HG03196 (cell line): ENCODE results near the gene TMEM255A.
"Not testable (repeated sequence)": the region's sequence is repeated elsewhere in the genome, so short reads cannot be mapped to it uniquely, and the experiment has no call there.

Experiments
- ATAC-seq: cut with Tn5 transposase; IDR thresholded peaks from one replicate; pipeline ENCODE4 v1.9.1; 2021; ENCODE audit not compliant: unreplicated experiment

The TMEM255A gene

DNA sequence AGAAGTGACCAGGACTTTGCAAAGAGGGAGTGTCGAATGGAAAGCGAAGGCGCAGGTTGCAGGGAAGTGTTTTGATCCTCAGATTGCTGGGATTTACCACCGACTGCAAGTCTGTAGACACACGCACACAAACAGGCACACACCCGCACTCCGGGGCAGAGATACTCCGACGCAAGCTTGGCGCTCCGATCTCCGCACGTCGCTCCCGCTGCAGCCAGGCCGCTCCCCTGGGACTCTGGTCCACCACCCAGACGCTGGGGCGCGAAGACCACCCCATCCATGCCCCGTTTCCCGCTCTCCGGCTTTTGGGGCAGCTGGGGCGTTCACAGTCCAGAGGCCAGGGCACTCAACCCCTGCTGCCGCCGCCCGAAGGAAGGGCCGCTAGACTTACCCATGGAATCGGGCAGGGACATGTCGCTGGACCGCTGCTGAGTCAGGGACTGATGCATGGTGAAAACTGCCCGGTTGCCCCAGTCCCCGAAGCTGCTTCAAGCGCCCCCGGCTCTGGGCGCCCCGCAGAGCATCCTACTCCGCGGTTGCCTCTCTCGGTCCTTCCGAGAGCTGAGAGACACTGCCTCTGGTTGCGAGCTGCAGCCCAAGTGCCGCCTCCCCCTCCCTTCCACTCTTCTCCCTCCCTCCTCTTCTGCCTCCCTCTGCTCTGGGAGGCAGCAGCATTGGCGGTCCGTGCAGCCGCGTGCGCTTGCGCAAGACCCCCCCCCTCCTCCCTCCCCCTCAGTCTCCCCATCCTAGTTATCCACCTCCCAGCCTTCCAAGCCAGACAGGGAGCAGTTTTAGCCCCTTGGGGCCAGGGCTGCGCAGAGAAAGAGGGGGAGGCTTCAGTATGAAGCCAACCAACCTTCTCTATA lies at the start of gene TMEM255A:
TSS of gene TMEM255A (minus strand) at position 601 of the 866 bp plus-strand sequence. CDS start at position 449, 152 bp downstream.
- no peak for ATAC-seq

DNA sequence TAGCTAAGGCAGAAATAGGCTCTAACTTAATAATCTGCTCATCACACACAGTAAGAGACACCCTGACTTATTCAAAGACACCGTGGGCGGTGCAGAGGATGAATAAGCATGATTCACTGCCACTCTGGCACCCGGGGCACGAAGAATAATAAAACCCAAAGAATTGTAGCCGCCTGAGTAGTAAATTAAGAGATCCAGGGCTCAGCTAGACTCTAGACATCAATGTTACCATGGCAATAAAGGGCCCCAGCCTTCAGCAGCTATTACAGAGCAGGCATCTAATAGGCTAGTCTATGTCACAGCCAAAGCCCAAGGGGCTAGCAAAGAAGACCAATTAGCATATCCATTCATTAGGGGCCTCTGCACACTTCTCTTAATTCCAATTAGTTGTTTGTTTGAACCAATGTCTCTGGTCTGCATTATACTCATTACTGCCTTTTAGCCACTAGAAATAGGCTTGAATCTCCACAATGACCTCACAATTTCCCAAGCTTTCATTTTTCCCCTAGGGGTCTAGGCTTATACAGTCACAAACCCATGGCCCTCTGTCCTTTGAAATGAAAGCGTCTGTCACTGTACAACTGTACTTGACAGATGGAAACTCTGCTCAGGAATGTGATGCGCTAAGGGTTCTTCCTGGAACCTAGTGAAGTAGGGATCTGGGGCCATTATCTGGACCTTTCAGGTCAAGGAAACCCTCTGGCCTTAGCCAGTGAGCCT lies 47.6 kb upstream of the TMEM255A start:
- ATAC-seq = no peak

DNA sequence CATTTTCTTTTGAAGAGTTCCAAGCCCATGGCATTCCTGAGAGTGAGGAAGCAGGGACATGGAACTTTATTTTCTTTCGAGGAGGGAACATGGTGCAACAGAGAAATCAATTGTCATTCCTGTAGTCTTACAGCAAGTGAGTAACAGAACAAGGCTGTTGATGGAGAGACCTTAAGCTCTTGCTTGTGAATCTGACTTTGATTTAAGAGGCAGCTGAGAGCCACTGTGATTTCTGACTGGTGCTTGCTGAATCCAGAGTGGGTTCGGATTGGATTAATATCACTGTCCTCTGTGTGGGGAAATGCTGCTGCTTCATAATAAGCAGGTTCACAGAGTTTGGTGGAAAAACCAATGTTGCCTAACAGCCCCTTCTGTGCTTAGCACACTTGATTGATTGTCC lies 45.9 kb upstream of the TMEM255A start:
- no peak for ATAC-seq

DNA sequence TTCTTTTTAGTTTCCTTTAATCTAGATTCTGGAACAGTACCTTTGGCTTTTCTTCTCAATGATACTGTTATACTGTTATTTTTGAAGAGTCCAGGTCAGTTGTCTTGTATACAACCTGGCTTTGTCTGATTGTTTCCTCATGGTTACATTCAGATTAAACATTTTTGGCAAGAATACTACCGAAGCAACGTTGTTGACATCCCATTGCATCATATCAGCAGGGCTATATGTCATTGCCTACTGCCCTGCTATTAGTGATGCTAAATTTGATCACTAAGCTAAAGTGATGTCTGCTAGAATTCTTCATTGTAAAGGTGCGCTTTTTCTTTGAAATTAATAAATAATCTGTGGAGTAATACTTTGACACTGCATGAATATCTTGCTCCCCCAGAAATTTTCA lies 44.8 kb upstream of the TMEM255A start:
- no peak for ATAC-seq

DNA sequence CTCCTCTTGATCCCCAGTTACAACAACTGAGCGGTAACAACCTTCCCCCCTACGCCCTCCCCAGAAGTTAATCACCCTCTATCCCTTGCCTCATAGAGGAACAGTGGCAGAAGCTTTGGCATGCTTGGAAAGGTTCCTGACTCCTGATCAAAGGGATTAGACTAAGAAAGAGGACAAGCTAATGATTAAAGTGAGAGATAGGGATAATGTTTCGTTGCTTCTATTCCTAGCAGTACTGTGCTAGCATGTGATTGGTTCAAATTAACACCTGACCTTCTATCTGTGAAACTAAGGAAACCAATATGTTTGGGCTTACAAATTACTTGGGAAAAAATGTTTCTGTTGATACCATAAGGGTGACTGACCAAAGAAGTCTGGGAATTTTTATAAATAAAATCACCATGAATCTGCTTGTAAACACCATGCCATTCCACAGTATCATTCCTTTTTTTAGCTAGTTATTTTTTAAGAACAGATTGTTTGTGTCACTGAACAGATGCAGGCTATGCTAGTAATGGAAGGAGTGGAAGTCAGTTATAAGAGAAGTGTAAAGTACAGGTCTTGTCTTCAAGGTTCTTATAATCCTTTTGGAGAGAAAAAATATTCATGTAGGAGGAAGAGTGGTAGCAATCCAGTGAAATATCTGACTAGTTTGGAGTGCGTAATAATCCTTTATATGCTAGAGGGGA lies 39.3 kb upstream of the TMEM255A start:
- ATAC-seq = no peak

DNA sequence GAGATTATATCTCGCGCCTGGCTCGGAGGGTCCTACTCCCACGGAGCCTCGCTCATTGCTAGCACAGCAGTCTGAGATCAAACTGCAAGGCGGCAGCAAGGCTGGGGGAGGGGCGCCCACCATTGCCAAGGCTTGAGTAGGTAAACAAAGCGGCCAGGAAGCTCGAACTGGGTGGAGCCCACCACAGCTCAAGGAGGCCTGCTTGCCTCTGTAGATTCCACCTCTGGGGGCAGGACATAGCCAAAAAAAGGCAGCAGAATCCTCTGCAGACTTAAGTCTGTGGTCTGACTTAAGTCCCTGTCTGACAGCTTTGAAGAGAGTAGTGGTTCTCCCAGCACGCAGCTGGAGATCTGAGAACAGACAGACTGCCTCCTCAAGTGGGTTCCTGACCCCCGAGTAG lies 33.3 kb upstream of the TMEM255A start:
- not testable (repeated sequence) for ATAC-seq

DNA sequence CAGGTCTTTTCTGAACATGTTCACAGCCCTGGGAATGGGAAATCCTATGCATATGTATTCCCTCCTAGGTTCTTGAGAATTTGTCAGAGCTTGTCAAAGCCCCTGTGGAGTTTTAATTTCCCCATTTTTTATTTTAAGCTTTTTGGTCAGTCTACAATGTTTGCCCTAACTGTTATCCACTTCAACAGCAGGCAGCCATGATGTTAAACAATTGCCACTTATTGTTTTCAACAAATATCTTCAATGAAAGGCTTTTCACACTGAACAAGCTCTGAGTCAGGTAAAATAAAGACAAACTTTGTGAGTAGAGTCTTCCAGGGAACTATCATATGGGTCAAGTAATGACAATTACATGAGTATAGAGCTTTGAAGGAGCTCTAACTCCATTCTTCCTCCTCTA lies 25.6 kb upstream of the TMEM255A start:
- no peak for ATAC-seq

DNA sequence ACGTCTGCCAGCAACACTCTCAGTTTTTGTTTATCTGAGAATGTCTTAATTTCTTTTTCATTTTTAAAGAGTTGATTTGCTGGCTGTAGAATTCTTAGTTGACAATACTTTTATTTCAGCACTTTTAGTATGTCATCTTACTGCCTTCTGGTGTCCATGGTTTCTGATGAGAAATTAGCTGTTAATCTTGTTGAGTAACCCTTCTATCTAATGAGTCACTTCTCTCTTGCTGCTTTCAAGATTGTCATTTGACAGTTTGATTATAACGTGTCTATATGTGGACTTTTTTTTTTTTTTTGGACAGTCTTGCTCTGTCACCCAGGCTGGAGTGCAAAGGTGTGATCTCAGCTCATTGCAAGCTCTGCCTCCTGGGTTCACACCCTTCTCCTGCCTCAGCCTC lies 24.0 kb upstream of the TMEM255A start:
- no peak for ATAC-seq

DNA sequence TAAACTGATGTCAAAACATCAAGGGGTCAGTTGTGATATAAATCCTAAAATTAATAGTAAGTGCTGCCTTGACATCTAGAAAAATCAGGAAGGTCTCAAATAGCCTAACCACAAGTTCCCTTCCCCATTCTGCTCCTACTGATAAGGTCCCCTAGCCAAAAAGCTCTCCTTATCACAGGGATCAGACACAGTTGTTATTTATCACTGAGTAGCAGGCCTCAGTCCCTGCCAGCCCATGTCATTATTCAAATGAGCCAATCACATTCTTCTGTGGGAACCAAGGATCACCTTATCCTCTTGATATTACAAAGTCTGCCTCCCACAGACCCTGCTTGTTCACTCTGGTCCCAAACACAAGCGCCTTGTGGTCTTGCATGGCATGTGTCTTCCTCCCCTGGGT lies 23.3 kb upstream of the TMEM255A start:
- ATAC-seq = no peak

DNA sequence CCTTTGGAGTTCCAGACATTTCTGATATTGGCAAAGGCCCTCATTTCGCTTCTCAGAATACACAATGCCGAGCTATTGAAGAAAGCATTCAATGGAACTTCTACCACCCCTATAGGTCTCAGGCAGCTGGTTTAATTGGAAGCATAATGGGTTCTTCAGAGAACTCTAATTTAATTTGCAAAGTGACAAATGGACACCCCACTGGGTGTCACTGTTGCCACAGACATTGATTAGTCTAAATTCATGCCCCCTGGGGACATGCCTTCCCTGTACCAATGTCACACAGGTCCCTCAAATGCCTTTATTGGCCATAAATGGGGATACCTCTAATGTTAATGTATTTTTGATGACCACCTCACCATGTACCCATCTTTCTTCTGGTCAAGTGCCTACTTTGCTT lies 22.9 kb upstream of the TMEM255A start:
- ATAC-seq = no peak

DNA sequence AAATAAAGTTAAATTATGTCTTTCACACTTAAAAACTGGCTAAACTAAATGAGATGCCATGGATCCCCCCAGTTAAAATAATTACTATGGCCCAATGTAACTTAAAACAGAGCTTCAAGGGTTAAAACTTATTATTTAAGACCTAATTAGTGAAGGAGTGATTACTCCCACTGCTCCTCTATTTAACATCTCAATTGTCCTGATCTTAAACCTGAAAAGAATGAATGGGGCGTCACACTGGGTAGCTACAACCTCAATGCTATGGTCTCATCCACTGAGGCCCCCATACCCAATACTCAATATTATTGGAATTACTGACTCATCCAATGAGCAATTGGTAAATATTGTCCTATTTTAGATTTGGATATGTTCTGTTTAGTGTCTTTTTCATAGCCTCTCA lies 21.1 kb upstream of the TMEM255A start:
- ATAC-seq = no peak

DNA sequence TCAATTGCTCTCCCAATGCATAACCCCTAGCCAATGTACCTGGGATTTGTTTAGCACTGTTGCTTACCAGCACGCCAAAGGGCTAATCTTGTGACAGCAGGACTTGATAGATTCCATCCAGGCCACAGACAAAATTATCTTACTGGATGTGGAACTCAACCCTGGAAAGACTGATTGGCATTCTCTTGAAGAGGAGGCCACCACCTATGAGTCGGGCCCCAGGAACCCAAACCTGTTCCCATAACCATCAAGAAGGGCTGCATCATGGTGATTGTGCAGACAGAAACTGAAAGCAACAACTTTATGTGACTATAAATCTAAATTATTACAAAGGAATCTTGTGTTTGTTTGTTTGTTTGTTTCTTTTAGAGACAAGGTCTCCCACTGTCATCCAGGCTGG lies 19.9 kb upstream of the TMEM255A start:
- ATAC-seq = no peak

DNA sequence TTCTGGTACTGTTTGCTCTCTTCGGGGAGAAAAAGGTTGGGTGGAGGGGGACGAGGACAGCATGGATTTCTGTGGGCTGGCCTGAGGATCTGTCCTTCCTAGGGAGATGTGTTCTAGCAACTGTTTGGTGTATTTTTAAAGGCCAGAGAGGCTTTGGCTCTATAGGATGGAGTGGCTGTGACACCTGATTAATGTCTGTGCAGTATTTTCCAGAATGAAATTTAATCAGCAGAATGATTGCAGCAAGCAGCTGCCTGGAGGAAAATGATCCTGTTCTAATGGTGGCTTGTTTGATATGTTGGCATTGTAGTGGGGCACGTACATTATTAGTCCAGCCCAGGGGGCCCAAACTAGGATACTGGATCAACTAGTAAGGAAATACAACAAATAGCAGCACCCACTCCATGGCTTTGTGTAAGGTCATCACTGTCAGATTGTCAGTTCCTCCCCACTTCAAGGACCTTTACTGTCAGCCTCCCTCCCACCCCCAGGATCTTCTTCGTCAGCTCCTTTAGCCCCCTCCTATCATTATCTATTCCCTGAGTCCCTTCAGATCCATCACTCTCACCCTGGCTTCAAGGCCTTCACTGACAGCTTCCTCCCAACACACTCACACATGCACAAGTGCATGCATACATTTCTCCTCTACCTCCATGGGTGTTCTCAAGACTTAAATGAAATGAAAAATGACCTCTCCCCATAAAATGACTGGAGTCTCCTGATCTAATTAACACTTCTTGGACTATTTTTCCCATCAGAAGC lies 10.4 kb upstream of the TMEM255A start:
- ATAC-seq = no peak

DNA sequence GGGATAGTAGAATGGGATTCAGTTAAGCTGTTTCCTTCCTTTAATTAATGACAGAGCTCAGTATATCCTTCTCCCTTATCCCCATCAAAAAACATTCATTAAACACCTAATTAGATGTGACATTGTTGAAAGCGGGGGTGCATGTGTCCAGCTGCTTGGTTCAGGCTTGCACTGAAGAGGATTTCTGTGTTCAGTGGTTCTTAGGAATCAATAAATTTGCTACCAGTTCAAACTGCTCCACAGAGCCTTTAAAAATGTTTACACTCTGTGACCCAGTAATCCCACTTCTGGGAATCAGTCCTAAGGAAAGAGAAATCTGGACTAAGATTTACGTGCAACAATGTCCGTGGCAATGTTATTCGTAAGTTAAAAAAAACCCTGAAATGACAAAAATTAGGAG lies 7.2 kb upstream of the TMEM255A start:
- ATAC-seq = no peak

DNA sequence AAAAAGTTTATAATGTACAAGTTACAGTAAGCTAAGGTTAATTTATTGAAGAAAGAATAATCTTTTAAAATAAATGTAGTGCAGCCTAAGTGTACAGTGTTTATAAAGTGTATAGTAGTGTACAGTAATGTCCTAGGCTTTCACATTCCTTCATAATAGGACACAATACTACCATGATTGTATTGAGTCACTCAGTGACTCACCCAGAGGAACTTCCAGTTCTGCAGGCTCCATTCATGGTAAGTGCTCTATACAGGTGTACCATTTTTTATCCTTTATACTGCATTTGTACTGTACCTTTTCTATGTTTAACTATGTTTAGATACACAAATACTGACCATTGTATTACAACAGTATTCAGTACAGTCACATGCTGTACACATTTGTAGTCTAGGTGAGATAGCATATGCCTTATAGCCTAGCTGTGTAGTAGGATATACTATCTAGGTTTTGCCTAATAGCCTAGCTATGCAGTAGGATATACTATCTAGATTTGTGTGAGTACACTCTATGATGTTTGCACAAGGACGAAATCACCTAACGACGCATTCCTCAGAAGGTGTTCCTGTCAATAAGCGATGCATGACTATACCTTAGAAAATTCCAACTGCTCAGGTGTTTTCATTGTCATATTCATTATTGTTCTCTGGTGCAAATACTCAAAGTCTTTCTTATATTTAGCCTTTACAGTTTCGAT lies 5.5 kb upstream of the TMEM255A start:
- ATAC-seq = no peak

DNA sequence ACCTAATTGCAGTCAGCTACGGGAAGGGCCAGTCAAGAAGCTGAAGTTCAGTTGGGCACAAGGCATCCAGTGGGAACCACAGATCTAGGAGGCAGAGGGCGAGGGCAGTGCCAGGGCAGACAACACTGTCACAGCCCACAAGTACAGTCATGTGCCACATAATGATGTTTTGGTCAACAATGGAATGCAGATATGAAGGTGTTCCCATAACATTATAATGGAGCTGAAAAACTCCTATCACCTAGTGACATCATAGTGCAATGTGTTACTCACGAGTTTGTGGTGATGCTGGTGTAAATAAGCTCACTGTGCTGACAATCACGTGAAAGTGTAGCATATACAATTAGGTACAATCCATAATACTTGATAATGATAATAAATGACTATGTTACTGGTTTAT lies 4.5 kb upstream of the TMEM255A start:
- no peak for ATAC-seq

DNA sequence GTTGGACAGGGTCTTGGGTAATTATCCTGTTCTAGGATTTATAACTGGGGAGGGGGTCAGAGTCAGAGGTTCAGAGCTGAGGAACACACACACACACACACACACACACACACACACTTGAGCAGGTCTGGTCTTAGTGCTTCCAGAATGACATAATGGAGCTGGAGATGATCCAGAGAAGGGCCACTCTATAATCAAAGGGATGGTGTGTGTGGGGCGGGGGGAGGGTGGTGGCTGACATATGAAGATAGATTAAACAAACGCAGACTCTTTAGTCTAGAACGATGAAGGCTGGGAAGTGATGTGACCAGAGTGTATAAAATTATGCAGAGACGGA lies 434 bp upstream of the TMEM255A start:
- no peak for ATAC-seq

DNA sequence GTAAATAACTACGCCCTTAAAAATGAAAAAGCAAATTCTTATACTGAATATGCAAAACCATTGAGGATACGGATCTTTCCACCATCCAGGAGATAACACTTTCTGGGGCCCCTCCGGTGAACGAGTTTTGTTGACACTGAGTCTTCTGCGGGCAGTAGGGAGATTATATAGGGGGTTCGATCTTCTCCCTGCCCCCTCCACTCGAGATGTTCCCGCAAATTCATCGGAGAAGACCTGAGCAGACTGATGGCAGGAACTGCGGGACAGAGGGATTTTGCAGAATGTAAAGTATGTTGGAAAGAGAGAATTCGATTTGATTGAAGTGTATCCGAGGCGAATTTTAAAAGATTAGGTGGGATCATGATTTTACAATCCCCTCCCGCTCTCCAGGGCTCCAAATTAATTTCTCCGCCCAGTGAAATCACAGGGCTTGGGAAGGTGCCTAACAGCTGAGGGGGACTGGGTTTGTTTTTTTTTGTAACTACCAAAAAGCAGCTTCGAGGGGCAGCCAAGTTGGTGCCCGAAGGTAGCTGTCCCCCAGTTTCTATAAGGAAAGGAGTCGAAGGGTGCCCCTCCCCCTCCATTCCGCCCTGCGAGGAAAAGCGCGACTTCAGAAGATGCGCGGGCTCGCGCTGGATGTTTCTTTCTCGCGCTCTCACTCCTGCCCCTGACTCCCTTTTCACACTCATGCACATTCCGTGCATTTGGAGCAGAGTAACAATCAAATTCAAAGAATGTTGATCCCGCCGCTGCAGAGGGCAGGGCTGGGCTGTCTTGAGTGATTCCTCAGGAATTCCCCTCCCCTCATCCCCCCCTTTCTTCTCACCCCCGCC lies 1.2 kb downstream of the TMEM255A start:
- no peak for ATAC-seq

DNA sequence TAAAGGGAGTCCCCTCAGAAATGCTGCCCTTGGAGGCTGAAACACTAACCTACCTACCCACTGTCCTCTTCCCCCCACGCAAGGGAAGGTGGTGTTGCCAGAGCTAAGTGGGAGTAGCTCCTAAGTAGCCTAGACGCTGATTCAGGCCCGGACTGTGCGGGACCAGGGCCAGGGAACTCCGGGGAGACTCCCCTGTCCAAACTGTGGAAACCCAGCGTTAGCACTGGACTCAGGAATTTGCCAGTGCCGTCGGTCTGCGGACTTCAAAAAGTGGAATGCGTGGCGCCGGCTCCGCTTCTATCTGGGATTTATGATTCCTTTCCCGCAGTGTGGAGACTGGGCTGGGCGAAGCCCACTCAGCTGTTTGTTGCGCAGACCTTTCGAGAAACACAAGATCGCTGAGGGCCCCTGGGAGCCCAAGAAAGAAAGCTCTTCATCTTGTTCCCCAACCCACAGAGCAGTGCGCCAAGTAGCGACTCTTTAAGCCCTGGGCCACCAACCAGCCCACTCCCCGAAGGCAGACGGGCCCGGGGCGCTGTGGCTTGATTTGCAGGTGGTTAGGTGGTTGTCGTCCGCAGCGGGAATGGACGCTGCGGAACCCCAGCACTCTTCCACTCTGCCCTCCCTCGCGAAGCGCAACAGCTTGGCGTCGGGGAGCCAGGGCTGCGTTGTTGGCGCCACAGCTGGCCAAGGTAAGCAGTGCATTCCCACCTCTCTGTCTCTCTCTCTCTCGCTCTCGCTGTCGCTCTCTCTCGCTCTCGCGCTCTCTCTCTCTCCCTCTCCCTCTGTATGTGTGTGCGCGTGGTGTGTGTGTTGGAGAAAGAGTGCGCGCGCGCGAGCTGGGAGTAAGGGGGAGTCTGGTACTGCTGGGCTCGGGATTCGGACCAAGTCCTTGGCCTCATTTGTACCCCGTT lies 2.0 kb downstream of the TMEM255A start:
- ATAC-seq = peak; percentile 85
